HEK293T (cell line): ENCODE measurements around the gene MBLAC2.

Experiments
- ELF4 ChIP-seq: fragments of 450-650 bp; IDR thresholded peaks from 2 replicates; pipeline ENCODE4 v1.6.1; 2017; ENCODE audit warnings: antibody characterized with exemption
- FOXA1 ChIP-seq: fragments of 450-650 bp; IDR thresholded peaks from 2 replicates; pipeline ENCODE4 v1.6.1; 2016; ENCODE audit warnings: mild to moderate bottlenecking
- FOXM1 ChIP-seq: fragments of 450-650 bp; IDR thresholded peaks from 2 replicates; pipeline ENCODE4 v1.6.1; 2017; ENCODE audit warnings: mild to moderate bottlenecking, borderline replicate concordance
- SUZ12 ChIP-seq: fragments of 450-650 bp; IDR thresholded peaks from 2 replicates; pipeline ENCODE4 v1.6.1; 2016; ENCODE audit warnings: mild to moderate bottlenecking
- ZNF384 ChIP-seq: fragments of 450-650 bp; IDR thresholded peaks from 2 replicates; pipeline ENCODE4 v1.6.1; 2016

DNA sequence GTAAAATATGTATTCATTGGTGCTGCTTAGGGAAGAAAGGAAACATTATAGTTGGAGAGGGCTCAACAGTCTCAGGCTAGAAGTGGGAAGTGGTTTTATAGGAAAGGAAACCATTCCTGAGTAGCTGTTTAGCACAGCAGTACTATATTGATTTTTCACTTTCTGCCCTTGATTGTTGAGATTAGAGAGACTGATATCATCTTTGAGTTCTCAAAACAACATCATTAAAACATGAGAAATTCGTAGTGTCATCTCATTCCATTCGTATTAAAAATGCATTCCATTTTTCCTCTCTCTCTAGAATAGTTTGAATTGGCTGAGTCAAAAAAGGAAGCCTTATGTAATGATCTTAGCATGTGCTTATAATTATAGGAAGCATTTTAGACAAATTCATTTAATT, 14.2 kb upstream of the MBLAC2 start:
- TF ChIP-seq FOXM1 (no peak), ELF4 (no peak), SUZ12 (no peak), FOXA1 (no peak), ZNF384 (no peak)
